Smooth muscle cell (in vitro differentiated cells): Measurements from ENCODE around the gene COPA. TPM values are rescaled to one million over a fixed set of nuclear protein-coding genes. Genes with fewer than 3 reads are reported as not detected.

Experiments
- DNase-seq: peaks from one replicate; lab custom pipeline; 2025; ENCODE audit not compliant: unreplicated experiment; lab: John Stamatoyannopoulos, UW
- H2AFZ ChIP-seq: fragments of 200-600 bp; sonication (generic); 2 replicates; pipeline ENCODE4 v1.6.0; 2016; ENCODE audit warnings: antibody characterized with exemption, low read depth, mild to moderate bottlenecking
- H3F3A ChIP-seq: fragments of 200-600 bp; sonication (generic); 2 replicates; pipeline ENCODE4 v1.6.0; 2017; ENCODE audit warnings: antibody characterized with exemption, low read depth
- H3K27ac ChIP-seq: fragments of 200-600 bp; sonication (generic); 2 replicates; pipeline ENCODE4 v1.5.1; 2016; ENCODE audit warnings: low read depth, mild to moderate bottlenecking
- H3K27me3 ChIP-seq: fragments of 200-600 bp; sonication (generic); 2 replicates; pipeline ENCODE4 v1.6.1; 2016; ENCODE audit warnings: low read depth, mild to moderate bottlenecking
- H3K36me3 ChIP-seq: fragments of 200-600 bp; sonication (generic); 2 replicates; pipeline ENCODE4 v1.5.1; 2016; ENCODE audit warnings: low read depth
- H3K4me1 ChIP-seq: fragments of 200-600 bp; sonication (generic); 2 replicates; pipeline ENCODE4 v1.5.1; 2016; ENCODE audit warnings: low read depth
- H3K4me2 ChIP-seq: fragments of 200-600 bp; sonication (generic); 2 replicates; pipeline ENCODE4 v1.6.0; 2016; ENCODE audit warnings: mild to moderate bottlenecking
- H3K4me3 ChIP-seq: fragments of 200-600 bp; sonication (generic); 2 replicates; pipeline ENCODE4 v1.5.1; 2016; ENCODE audit warnings: mild to moderate bottlenecking
- H3K79me2 ChIP-seq: fragments of 200-600 bp; sonication (generic); 2 replicates; pipeline ENCODE4 v1.6.0; 2016; ENCODE audit warnings: low read depth, mild to moderate bottlenecking
- H3K9ac ChIP-seq: fragments of 200-600 bp; sonication (generic); 2 replicates; pipeline ENCODE4 v1.6.0; 2016; ENCODE audit warnings: low read depth
- H3K9me3 ChIP-seq: fragments of 200-600 bp; sonication (generic); replicated peaks from 2 replicates; pipeline ENCODE4 v1.5.1; 2016; ENCODE audit warnings: low read depth
- H4K20me1 ChIP-seq: fragments of 200-600 bp; sonication (generic); 2 replicates; pipeline ENCODE4 v1.6.0; 2016; ENCODE audit warnings: low read depth
- WGBS: methylation state at CpG from one replicate; pipeline ENCODE4 v1.1.7; 2016; ENCODE audit warnings: low lambda C conversion rate; 5-methylcytosine and 5-hydroxymethylcytosine counted together
- polyA plus RNA-seq: library from polyadenylated mRNA; unstranded; fragments of >200 nt; fragmentation: Nextera tagmentation; extraction: Ambion mirVana; gene quantifications from 2 replicates; pipeline ENCODE4 v1.2.1, GENCODE V29; 2016
- total RNA-seq: library from RNA; depleted of rRNA; stranded (reverse); fragments of >200 nt; gene quantifications from 2 replicates; pipeline ENCODE4 v1.2.3, GENCODE V29; 2014
- TF ChIP-seq, protein P1 (sequence below): fragments of 200-600 bp; sonication (generic); IDR thresholded peaks from 2 replicates; pipeline ENCODE4 v1.5.1; 2017; ENCODE audit warnings: borderline replicate concordance, mild to moderate bottlenecking, antibody characterized with exemption; ENCODE audit not compliant: insufficient read depth, poor library complexity, severe bottlenecking

Gene COPA
- total and polyA plus RNA-seq, 2 experiments from 2014 or later, result 171 to 196 TPM

GRCh38 chr1:160369087-160369486 is 26.0 kb upstream of the COPA start:
- no peaks in the 10 kb centered on the region for H3K79me2 ChIP-seq
- no peaks in the 10 kb centered on the region for H3K4me1 ChIP-seq
- H3K4me2 ChIP-seq, result no peak overlapping the region
- no peaks in the 10 kb centered on the region for H3K36me3 ChIP-seq
- no peak overlapping the region for H2AFZ ChIP-seq
- H3K9ac ChIP-seq, result no peak overlapping the region
- no peak for DNase-seq
- no peak overlapping the region for H3K27ac ChIP-seq
- no peak overlapping the region for H3K4me3 ChIP-seq
- 88% methylated on average over 1 of the region's 1 CpG for WGBS
- H3K9me3 ChIP-seq, result no peaks in the 10 kb centered on the region
- no peaks in the 10 kb centered on the region for H4K20me1 ChIP-seq
- TF ChIP-seq, protein P1, sequence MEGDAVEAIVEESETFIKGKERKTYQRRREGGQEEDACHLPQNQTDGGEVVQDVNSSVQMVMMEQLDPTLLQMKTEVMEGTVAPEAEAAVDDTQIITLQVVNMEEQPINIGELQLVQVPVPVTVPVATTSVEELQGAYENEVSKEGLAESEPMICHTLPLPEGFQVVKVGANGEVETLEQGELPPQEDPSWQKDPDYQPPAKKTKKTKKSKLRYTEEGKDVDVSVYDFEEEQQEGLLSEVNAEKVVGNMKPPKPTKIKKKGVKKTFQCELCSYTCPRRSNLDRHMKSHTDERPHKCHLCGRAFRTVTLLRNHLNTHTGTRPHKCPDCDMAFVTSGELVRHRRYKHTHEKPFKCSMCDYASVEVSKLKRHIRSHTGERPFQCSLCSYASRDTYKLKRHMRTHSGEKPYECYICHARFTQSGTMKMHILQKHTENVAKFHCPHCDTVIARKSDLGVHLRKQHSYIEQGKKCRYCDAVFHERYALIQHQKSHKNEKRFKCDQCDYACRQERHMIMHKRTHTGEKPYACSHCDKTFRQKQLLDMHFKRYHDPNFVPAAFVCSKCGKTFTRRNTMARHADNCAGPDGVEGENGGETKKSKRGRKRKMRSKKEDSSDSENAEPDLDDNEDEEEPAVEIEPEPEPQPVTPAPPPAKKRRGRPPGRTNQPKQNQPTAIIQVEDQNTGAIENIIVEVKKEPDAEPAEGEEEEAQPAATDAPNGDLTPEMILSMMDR, result no peak
- no peaks in the 10 kb centered on the region for H3K27me3 ChIP-seq
- H3F3A ChIP-seq, result no peaks in the 10 kb centered on the region

- Histone ChIP-seq H3K9ac (no peak overlapping the region), H4K20me1 (no peaks in the 10 kb centered on the region), H3K27ac (no peak overlapping the region), H3K4me2 (no peak overlapping the region), H3K4me1 (peaks cover 1% of the 10 kb centered on the region), H2AFZ (no peak overlapping the region), H3F3A (no peaks in the 10 kb centered on the region), H3K4me3 (no peak overlapping the region), H3K9me3 (no peaks in the 10 kb centered on the region), H3K36me3 (no peaks in the 10 kb centered on the region), H3K79me2 (no peaks in the 10 kb centered on the region), H3K27me3 (no peaks in the 10 kb centered on the region)
- 87% methylated on average over 4 of the region's 4 CpGs for WGBS
- TF ChIP-seq, protein P1, result no peak
- DNase-seq, result no peak
Measured at GRCh38 chr1:160367934-160368923, 25.2 kb upstream of the COPA start.

GRCh38 chr1:160367516-160367900 is 24.5 kb upstream of the COPA start:
- Histone ChIP-seq H3K36me3 (no peaks in the 10 kb centered on the region), H3K9ac (no peak overlapping the region), H2AFZ (no peak overlapping the region), H3K4me2 (no peak overlapping the region), H3K27me3 (no peaks in the 10 kb centered on the region), H3K4me1 (peaks cover 9% of the 10 kb centered on the region), H4K20me1 (no peaks in the 10 kb centered on the region), H3K9me3 (no peaks in the 10 kb centered on the region), H3K79me2 (no peaks in the 10 kb centered on the region), H3K4me3 (no peak overlapping the region), H3K27ac (no peak overlapping the region), H3F3A (no peaks in the 10 kb centered on the region)
- no peak for DNase-seq
- TF ChIP-seq, protein P1, result no peak
- 89% methylated on average over 4 of the region's 4 CpGs for WGBS
